ENCODE measurements around the gene MTG2.

MTG2 gene

GRCh38 chr20:62186887-62187866 is 4.3 kb downstream of the MTG2 start:
- TF ChIP-seq ZFP30 (CRISPR knock-in tag; IDR thresholded peaks at IDR 0.05) (no peak), RARB (CRISPR knock-in tag; IDR thresholded peaks at IDR 0.05) (no peak), BACH2 (CRISPR knock-in tag; IDR thresholded peaks at IDR 0.05; ENCODE audit: borderline replicate concordance) (no peak), TCF4 (CRISPR knock-in tag; IDR thresholded peaks at IDR 0.05; ENCODE audit: borderline replicate concordance) (no peak), ISL1 (CRISPR knock-in tag; IDR thresholded peaks at IDR 0.05) (no peak), ZNF565 (CRISPR knock-in tag; conservative IDR thresholded peaks at IDR 0.05; ENCODE audit: low read depth) (no peak), SNAI2 (CRISPR knock-in tag; IDR thresholded peaks at IDR 0.05) (no peak), OSR1 (CRISPR knock-in tag; IDR thresholded peaks at IDR 0.05) (no peak), ZFP3 (CRISPR knock-in tag; IDR thresholded peaks at IDR 0.05) (no peak)
- ATAC-seq, result no peak

GRCh38 chr20:62190639-62191411 is 8.0 kb downstream of the MTG2 start:
- no peak for ATAC-seq
- TF ChIP-seq ZC3H10 (CRISPR knock-in tag; IDR thresholded peaks at IDR 0.05) (no peak), BACH2 (CRISPR knock-in tag; IDR thresholded peaks at IDR 0.05; ENCODE audit: borderline replicate concordance) (no peak), CSDC2 (CRISPR knock-in tag; IDR thresholded peaks at IDR 0.05) (no peak), ZFP30 (CRISPR knock-in tag; IDR thresholded peaks at IDR 0.05) (no peak), ZFP3 (CRISPR knock-in tag; IDR thresholded peaks at IDR 0.05) (no peak), ZNF565 (CRISPR knock-in tag; conservative IDR thresholded peaks at IDR 0.05; ENCODE audit: low read depth) (no peak), SNAI2 (CRISPR knock-in tag; IDR thresholded peaks at IDR 0.05) (no peak), TSHZ2 (CRISPR knock-in tag; IDR thresholded peaks at IDR 0.05) (no peak), PPARA (CRISPR knock-in tag; IDR thresholded peaks at IDR 0.05; ENCODE audit: borderline replicate concordance) (no peak), TOX (CRISPR knock-in tag; IDR thresholded peaks at IDR 0.05; ENCODE audit: borderline replicate concordance) (no peak), RARB (CRISPR knock-in tag; IDR thresholded peaks at IDR 0.05) (no peak), POU6F1 (CRISPR knock-in tag; IDR thresholded peaks at IDR 0.05; ENCODE audit: borderline replicate concordance, low read depth) (no peak), TCF4 (CRISPR knock-in tag; IDR thresholded peaks at IDR 0.05; ENCODE audit: borderline replicate concordance) (no peak), ZNF70 (CRISPR knock-in tag; IDR thresholded peaks at IDR 0.05) (no peak), ARNTL (CRISPR knock-in tag; IDR thresholded peaks at IDR 0.05; ENCODE audit: borderline replicate concordance, low read depth) (no peak), ISL1 (CRISPR knock-in tag; IDR thresholded peaks at IDR 0.05) (no peak), GLIS3 (CRISPR knock-in tag; IDR thresholded peaks at IDR 0.05) (no peak), CREB5 (CRISPR knock-in tag; IDR thresholded peaks at IDR 0.05; ENCODE audit: low read depth) (no peak), ESRRG (CRISPR knock-in tag; IDR thresholded peaks at IDR 0.05) (no peak)

GRCh38 chr20:62191781-62192559 is 9.1 kb downstream of the MTG2 start:
- ATAC-seq, result no peak
- TF ChIP-seq ZC3H10 (CRISPR knock-in tag; IDR thresholded peaks at IDR 0.05), result no peak
- no peak for TF ChIP-seq ESRRG (CRISPR knock-in tag; IDR thresholded peaks at IDR 0.05)
- no peak for TF ChIP-seq ISL1 (CRISPR knock-in tag; IDR thresholded peaks at IDR 0.05)
- no peak for TF ChIP-seq RARB (CRISPR knock-in tag; IDR thresholded peaks at IDR 0.05)
- TF ChIP-seq TOX (CRISPR knock-in tag; IDR thresholded peaks at IDR 0.05; ENCODE audit: borderline replicate concordance), result no peak
- no peak for TF ChIP-seq POU6F1 (CRISPR knock-in tag; IDR thresholded peaks at IDR 0.05; ENCODE audit: borderline replicate concordance, low read depth)
- TF ChIP-seq ZFP30 (CRISPR knock-in tag; IDR thresholded peaks at IDR 0.05), result no peak
- no peak for TF ChIP-seq ZNF565 (CRISPR knock-in tag; conservative IDR thresholded peaks at IDR 0.05; ENCODE audit: low read depth)
- TF ChIP-seq PATZ1 (CRISPR knock-in tag; IDR thresholded peaks at IDR 0.05; ENCODE audit: borderline replicate concordance), result no peak
- no peak for TF ChIP-seq ZNF70 (CRISPR knock-in tag; IDR thresholded peaks at IDR 0.05)
- no peak for TF ChIP-seq PPARA (CRISPR knock-in tag; IDR thresholded peaks at IDR 0.05; ENCODE audit: borderline replicate concordance)
- TF ChIP-seq GLIS3 (CRISPR knock-in tag; IDR thresholded peaks at IDR 0.05), result no peak
- TF ChIP-seq CSRNP3 (CRISPR knock-in tag; IDR thresholded peaks at IDR 0.05), result no peak
